Sigmoid colon (tissue), 7 donors: ENCODE results near the gene MINDY4. TPM values are rescaled to one million over a fixed set of nuclear protein-coding genes. Genes with fewer than 3 reads are reported as not detected.

ENCODE experiments used
- DNase-seq: peaks from one replicate; pipeline ENCODE4 v3.0.0-alpha.2; 2019
- H3K27ac ChIP-seq, 4 donors: fragments of 200-600 bp; sonication (generic); one replicate each; pipeline ENCODE4 v1.5.1; 2016 to 2019; ENCODE audit warnings: mild to moderate bottlenecking in 1 of 4
- H3K27me3 ChIP-seq, 3 donors: fragments of 200-600 bp; sonication (generic); one replicate each; pipeline ENCODE4 v1.5.1; 2019; ENCODE audit warnings: mild to moderate bottlenecking in 1 of 3
- H3K36me3 ChIP-seq, 4 donors: fragments of 200-600 bp; sonication (generic); one replicate each; pipeline ENCODE4 v1.5.1; 2016 to 2019
- H3K4me1 ChIP-seq, 4 donors: fragments of 200-600 bp; sonication (generic); one replicate each; pipeline ENCODE4 v1.5.1; 2017 to 2019
- H3K4me3 ChIP-seq, 4 donors: fragments of 200-600 bp; sonication (generic); one replicate each; pipeline ENCODE4 v1.5.1; 2017 to 2019; ENCODE audit warnings: mild to moderate bottlenecking in 2 of 4, moderate library complexity in 1 of 4
- H3K9me3 ChIP-seq, 4 donors: fragments of 200-600 bp in 3 of 4; sonication (generic) in 3 of 4; one replicate each; pipeline versions ENCODE4 v1.5.1 to v1.6.1; 2013 to 2019
- CTCF ChIP-seq, 4 experiments: fragments of 450-650 bp in 3 of 4; fragments of 200-600 bp in 1 of 4; IDR thresholded peaks; one replicate each; pipeline ENCODE4 v1.5.1; 2016 to 2019; ENCODE audit warnings: antibody characterized with exemption in 4 of 4, mild to moderate bottlenecking in 3 of 4, moderate library complexity in 2 of 4
- EP300 ChIP-seq, 4 donors: sonication (generic); formaldehyde crosslinking; IDR thresholded peaks; one replicate each; pipeline ENCODE4 v1.6.1; 2017; ENCODE audit warnings: antibody characterized with exemption in 4 of 4
- POLR2A ChIP-seq, 2 donors: fragments of 450-650 bp; IDR thresholded peaks; one replicate each; pipeline ENCODE4 v1.6.1; 2016; ENCODE audit warnings: antibody characterized with exemption in 2 of 2, mild to moderate bottlenecking in 2 of 2, moderate library complexity in 2 of 2
- POLR2AphosphoS5 ChIP-seq, 4 donors: sonication (generic); formaldehyde crosslinking; IDR thresholded peaks; one replicate each; pipeline ENCODE4 v1.6.1; 2017; ENCODE audit warnings: antibody characterized with exemption in 4 of 4
- WGBS, 2 donors: extraction: QIAGEN DNeasy Blood & Tissue Kit; methylation state at CpG; one replicate each; pipeline ENCODE4 v1.1.7; 2013; 5-methylcytosine and 5-hydroxymethylcytosine counted together
- intact Hi-C: fragments of 100-400 bp; cut with DNase I; formaldehyde crosslinking; loops from one replicate; pipeline ENCODE4 v1.15.1; 2023
- polyA plus RNA-seq, 3 donors: library from polyadenylated mRNA; stranded (reverse); fragments of 200-250 nt; gene quantifications; one replicate each; pipeline ENCODE4 v1.2.3, GENCODE V29; 2013
- total RNA-seq, 4 donors: library from RNA; depleted of rRNA; stranded (reverse); fragments of >200 nt; gene quantifications; one replicate each; pipeline ENCODE4 v1.1.0, GENCODE V29; 2016
- donor health status: healthy with polysubstance abuse.
- donor health status: Bipolar disorder and iron deficiency.
- donor health status: healthy.

MINDY4 gene
- total and polyA plus RNA-seq, 7 donors = 1.2 to 26.3 (median 9.4) TPM

GRCh38 chr7:30745261-30745941 is 25.8 kb upstream of the MINDY4 start:
- no peak for DNase-seq
- no peaks in the 10 kb centered on the region for H3K9me3 ChIP-seq
- peaks cover 0 to 7% (median 3%) of the 10 kb centered on the region in 4 donors for H3K4me1 ChIP-seq
- 84 to 91% methylated on average over 6 of the region's 6 CpGs for WGBS, 2 donors
- intact Hi-C loops = loop anchor here (10.0 kb wide), 1 partner anchor 151 kb away; the partner anchor contains the start of gene GARS1
- no peaks in the 10 kb centered on the region for H3K27me3 ChIP-seq
- H3K36me3 ChIP-seq = no peaks in the 10 kb centered on the region
- H3K27ac ChIP-seq = no peak overlapping the region
- H3K4me3 ChIP-seq = no peak overlapping the region
- no peak for TF ChIP-seq CTCF (IDR thresholded peaks at IDR 0.05)
- TF ChIP-seq POLR2AphosphoS5 (IDR thresholded peaks at IDR 0.05) = no peak
- no peak for TF ChIP-seq POLR2A (IDR thresholded peaks at IDR 0.05)
- no peak for TF ChIP-seq EP300 (IDR thresholded peaks at IDR 0.05)

GRCh38 chr7:30750010-30750409 is 21.2 kb upstream of the MINDY4 start:
- 95 to 96% methylated on average over 2 of the region's 2 CpGs for WGBS, 2 donors
- Histone ChIP-seq H3K4me1 (peaks cover 0 to 41% (median 35%) of the 10 kb centered on the region in 4 donors), H3K27me3 (no peaks in the 10 kb centered on the region), H3K36me3 (no peaks in the 10 kb centered on the region), H3K4me3 (no peak overlapping the region), H3K27ac (peak overlapping the region; percentile 70 to 83 (median 79)), H3K9me3 (no peaks in the 10 kb centered on the region)
- TF ChIP-seq POLR2A (IDR thresholded peaks at IDR 0.05) (no peak), POLR2AphosphoS5 (IDR thresholded peaks at IDR 0.05) (no peak), CTCF (IDR thresholded peaks at IDR 0.05) (no peak), EP300 (IDR thresholded peaks at IDR 0.05) (no peak)
- DNase-seq = no peak
- intact Hi-C loops = no loop called here

GRCh38 chr7:30750683-30751650 is 20.2 kb upstream of the MINDY4 start:
- Histone ChIP-seq H3K4me3 (peak overlapping the region in 1 of 4 donors; percentile 44), H3K36me3 (no peaks in the 10 kb centered on the region), H3K4me1 (peaks cover 0 to 50% (median 42%) of the 10 kb centered on the region in 4 donors), H3K27me3 (no peaks in the 10 kb centered on the region), H3K27ac (peak overlapping the region; percentile 70 to 83 (median 79)), H3K9me3 (no peaks in the 10 kb centered on the region)
- WGBS, 2 donors = 40 to 60% methylated on average over 16 of the region's 16 CpGs
- TF ChIP-seq POLR2A (IDR thresholded peaks at IDR 0.05) (no peak), POLR2AphosphoS5 (IDR thresholded peaks at IDR 0.05) (peak; percentile 26 to 61 (median 52)), CTCF (IDR thresholded peaks at IDR 0.05) (no peak)
- intact Hi-C loops = no loop called here
- peak; percentile 92 for DNase-seq

- DNase-seq = no peak
- no peaks in the 10 kb centered on the region for H3K36me3 ChIP-seq
- H3K9me3 ChIP-seq = no peaks in the 10 kb centered on the region
- no peaks in the 10 kb centered on the region for H3K27me3 ChIP-seq
- intact Hi-C loops = no loop called here
- H3K27ac ChIP-seq = peak within 1 kb of the TSS; percentile 70 to 83 (median 79)
- TF ChIP-seq POLR2A (IDR thresholded peaks at IDR 0.05) (no peak), POLR2AphosphoS5 (IDR thresholded peaks at IDR 0.05) (no peak), CTCF (IDR thresholded peaks at IDR 0.05) (no peak), EP300 (IDR thresholded peaks at IDR 0.05) (no peak)
- WGBS, 2 donors = 56 to 77% methylated on average over 6 of the region's 6 CpGs
- peaks cover 0 to 56% (median 45%) of the 10 kb centered on the region in 4 donors for H3K4me1 ChIP-seq
- H3K4me3 ChIP-seq = peak within 1 kb of the TSS in 3 of 4 donors; percentile 20 to 44 (median 32)
Observed at GRCh38 chr7:30751696-30752273, 19.4 kb upstream of the MINDY4 start, which contains the start of gene INMT. Gene INMT, plus strand, starts transcription at chr7:30752135. Its CDS starts 16 bp downstream, at chr7:30752151.
